Upper lobe of left lung (tissue), 6 donors: Measurements from ENCODE around the gene ANAPC2. TPM values are rescaled to one million over a fixed set of nuclear protein-coding genes. Genes with fewer than 3 reads are reported as not detected.

Experiments
- ATAC-seq, 2 donors: fragments of 200-7000 bp; cut with Tn5 transposase; one replicate each; pipeline ENCODE4 v1.9.1; 2022; ENCODE audit warnings: mild to moderate bottlenecking in 2 of 2, moderate library complexity in 2 of 2; ENCODE audit not compliant: low FRiP score in 2 of 2
- DNase-seq, 2 donors: peaks; one replicate each; pipeline ENCODE4 v3.0.0-alpha.2; 2019 to 2020
- H3K27ac ChIP-seq, 4 donors: fragments of 200-600 bp; sonication (generic); one replicate each; pipeline ENCODE4 v1.5.1; 2016 to 2019
- H3K27me3 ChIP-seq, 4 donors: fragments of 200-600 bp; sonication (generic); one replicate each; pipeline ENCODE4 v1.5.1; 2017 to 2019
- H3K36me3 ChIP-seq, 4 donors: fragments of 200-600 bp; sonication (generic); one replicate each; pipeline ENCODE4 v1.5.1; 2016 to 2019
- H3K4me1 ChIP-seq, 4 donors: fragments of 200-600 bp; sonication (generic); one replicate each; pipeline ENCODE4 v1.5.1; 2018 to 2019
- H3K4me3 ChIP-seq, 4 donors: fragments of 200-600 bp; sonication (generic); one replicate each; pipeline ENCODE4 v1.5.1; 2017 to 2019; ENCODE audit warnings: mild to moderate bottlenecking in 2 of 4, moderate library complexity in 1 of 4
- H3K9me3 ChIP-seq, 4 donors: fragments of 200-600 bp; sonication (generic); one replicate each; pipeline ENCODE4 v1.5.1; 2018 to 2019
- EP300 ChIP-seq, 4 donors: sonication (generic); formaldehyde crosslinking; IDR thresholded peaks; one replicate each; pipeline ENCODE4 v1.5.1; 2017; ENCODE audit warnings: antibody characterized with exemption in 4 of 4, control low read depth in 2 of 4
- POLR2A ChIP-seq, 4 donors: fragments of 450-650 bp; IDR thresholded peaks; one replicate each; pipeline ENCODE4 v1.5.1; 2016 to 2017; ENCODE audit warnings: antibody characterized with exemption in 4 of 4, mild to moderate bottlenecking in 2 of 4
- POLR2AphosphoS5 ChIP-seq, 2 donors: sonication (generic); formaldehyde crosslinking; IDR thresholded peaks; one replicate each; pipeline ENCODE4 v1.5.1; 2017; ENCODE audit warnings: antibody characterized with exemption in 2 of 2
- WGBS, 2 donors: methylation state at CpG; one replicate each; pipeline ENCODE4 v1.1.5; 2017 to 2018; 5-methylcytosine and 5-hydroxymethylcytosine counted together
- total RNA-seq, 6 donors: library from RNA; depleted of rRNA in 4 of 6; stranded (reverse); fragments of >200 nt in 4 of 6; gene quantifications; one replicate each; pipeline versions ENCODE4 v1.1.0 to v1.2.1, GENCODE V29; 2016 to 2021
- TF ChIP-seq, protein P1 (sequence below), 6 experiments: fragments of 450-650 bp in 4 of 6; fragments of 200-600 bp in 2 of 6; sonication (generic) in 2 of 6; IDR thresholded peaks; one replicate each; pipeline ENCODE4 v1.5.1; 2016 to 2019; ENCODE audit warnings: antibody characterized with exemption in 6 of 6
- donor health status: DM: no; HTN: no; CAD: no; lungs with moderate emphysema.
- donor health status: DM: no; HTN: yes; CAD: no; lungs with severe emphysema.

Gene ANAPC2
- total RNA-seq, 6 donors from 2014 or later, result 31.9 to 174 (median 67.3) TPM

DNA sequence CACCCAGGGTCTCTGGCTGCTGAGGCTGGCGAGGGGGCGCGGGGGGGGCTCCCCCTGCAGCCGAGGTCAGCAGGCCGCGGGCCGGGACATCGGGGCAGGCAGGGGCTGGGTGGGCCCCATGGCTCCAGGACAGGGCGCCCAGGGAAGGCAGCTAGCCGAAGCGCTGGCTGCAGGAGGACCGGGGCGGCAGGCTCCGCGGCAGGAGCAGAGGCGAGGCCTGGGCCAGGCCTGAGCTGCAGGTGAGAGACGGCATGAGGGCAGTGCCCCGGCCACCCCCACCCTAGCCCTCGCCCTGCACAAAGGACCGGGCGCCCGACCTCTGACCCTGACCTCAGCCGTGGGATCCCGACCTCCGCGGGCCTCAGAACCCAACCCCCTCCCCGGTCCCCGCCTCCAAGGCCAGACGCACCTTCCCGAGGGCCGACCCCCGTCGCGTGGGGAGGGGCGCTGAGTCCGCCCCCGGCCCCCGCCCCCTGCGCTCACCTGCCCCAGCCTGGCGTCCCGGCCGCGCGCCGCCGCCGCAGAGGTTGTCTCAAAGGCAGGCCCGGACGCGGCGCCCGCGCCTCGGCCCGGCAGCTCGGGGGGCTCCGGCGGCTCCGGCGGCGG is 33.2 kb upstream of the ANAPC2 start:
- DNase-seq (peak in 1 of 2 donors; percentile 90), ATAC-seq (no peak)

DNA sequence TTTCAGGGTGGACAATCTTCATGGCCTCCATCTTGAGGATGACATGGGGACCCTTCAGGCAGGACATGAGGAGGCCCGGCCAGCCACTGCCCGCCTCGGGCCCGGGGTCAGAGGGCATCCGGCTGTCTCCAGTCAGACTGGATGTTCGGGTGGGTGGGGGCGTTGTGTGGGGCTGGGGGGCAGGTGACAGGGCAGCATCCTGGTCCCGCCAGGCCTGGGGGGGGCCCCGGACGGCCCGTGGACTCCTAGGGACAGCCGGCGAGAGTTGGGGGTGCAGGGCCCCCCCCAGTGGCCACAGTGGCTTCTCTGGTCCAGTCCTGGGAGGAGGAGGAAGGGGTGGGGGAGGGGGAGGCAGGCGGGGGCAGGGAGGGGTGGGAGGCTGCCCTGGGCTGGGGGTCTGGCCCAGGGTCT is 32.7 kb upstream of the ANAPC2 start:
- peak in 1 of 2 donors; percentile 77 for DNase-seq
- TF ChIP-seq POLR2AphosphoS5 (IDR thresholded peaks at IDR 0.05), result no peak
- TF ChIP-seq EP300 (IDR thresholded peaks at IDR 0.05), result no peak
- no peak for TF ChIP-seq POLR2A (IDR thresholded peaks at IDR 0.05)
- TF ChIP-seq, protein P1, sequence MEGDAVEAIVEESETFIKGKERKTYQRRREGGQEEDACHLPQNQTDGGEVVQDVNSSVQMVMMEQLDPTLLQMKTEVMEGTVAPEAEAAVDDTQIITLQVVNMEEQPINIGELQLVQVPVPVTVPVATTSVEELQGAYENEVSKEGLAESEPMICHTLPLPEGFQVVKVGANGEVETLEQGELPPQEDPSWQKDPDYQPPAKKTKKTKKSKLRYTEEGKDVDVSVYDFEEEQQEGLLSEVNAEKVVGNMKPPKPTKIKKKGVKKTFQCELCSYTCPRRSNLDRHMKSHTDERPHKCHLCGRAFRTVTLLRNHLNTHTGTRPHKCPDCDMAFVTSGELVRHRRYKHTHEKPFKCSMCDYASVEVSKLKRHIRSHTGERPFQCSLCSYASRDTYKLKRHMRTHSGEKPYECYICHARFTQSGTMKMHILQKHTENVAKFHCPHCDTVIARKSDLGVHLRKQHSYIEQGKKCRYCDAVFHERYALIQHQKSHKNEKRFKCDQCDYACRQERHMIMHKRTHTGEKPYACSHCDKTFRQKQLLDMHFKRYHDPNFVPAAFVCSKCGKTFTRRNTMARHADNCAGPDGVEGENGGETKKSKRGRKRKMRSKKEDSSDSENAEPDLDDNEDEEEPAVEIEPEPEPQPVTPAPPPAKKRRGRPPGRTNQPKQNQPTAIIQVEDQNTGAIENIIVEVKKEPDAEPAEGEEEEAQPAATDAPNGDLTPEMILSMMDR (IDR thresholded peaks at IDR 0.05), result no peak

More for the DNA sequence above, 33.2 kb upstream of the ANAPC2 start:
- Histone ChIP-seq H3K4me1 (peaks cover 40 to 66% (median 51%) of the 10 kb centered on the region in 4 donors), H3K36me3 (no peaks in the 10 kb centered on the region), H3K27ac (peak overlapping the region in 2 of 4 donors; percentile 12 to 31), H3K4me3 (peak overlapping the region; percentile 22 to 66 (median 56)), H3K27me3 (peaks cover 0 to 4% (median 0%) of the 10 kb centered on the region in 4 donors), H3K9me3 (no peaks in the 10 kb centered on the region)
- TF ChIP-seq, protein P1 (IDR thresholded peaks at IDR 0.05), result no peak
- TF ChIP-seq EP300 (IDR thresholded peaks at IDR 0.05) (no peak), POLR2AphosphoS5 (IDR thresholded peaks at IDR 0.05) (no peak), POLR2A (IDR thresholded peaks at IDR 0.05) (no peak)
- 17% methylated on average over 14 of the region's 61 CpGs; no CpG with 5 or more reads in 1 of the 2 donors for WGBS, 2 donors

DNA sequence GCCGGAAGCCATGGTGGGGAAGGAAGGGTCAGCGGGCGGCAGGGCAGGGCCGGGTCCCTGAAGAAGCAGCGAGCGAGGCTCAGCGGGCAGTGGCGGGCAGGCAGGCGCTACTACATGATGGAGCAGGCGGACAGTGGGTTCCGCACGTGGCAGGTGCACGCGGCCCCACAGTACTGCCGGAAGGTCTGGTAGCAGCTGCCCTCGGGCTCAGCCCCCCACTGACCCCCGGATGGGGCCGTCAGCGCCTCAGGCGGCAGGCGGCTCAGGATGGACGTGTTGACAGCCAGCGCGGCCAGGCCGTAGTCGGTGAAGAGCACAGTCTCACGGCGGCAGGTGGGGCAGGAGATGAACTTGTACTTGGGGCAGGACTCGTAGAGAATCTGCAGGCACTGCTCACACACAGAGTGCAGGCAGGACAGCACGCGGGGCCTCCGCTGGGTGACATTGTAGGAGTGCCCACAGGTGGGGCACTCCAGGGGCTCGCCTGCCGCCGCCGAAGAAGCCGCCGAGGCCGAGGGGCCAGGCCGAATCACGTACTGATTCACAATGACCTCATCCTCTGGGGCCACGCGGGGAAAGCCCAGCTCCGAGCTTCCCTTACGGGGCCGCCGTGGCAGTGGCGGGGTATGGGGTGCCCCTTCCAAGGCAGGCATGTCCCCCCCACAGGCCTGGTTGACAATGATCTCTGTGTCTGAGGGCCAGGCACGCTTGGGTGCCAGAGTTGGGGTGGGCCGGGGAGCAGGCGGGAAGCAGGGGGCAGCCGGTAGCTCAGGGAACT is 32.1 kb upstream of the ANAPC2 start:
- no peak for ATAC-seq
- H3K27me3 ChIP-seq, result peaks cover 0 to 4% (median 0%) of the 10 kb centered on the region in 4 donors
- no peak overlapping the region for H3K27ac ChIP-seq
- TF ChIP-seq, protein P1 (IDR thresholded peaks at IDR 0.05), result no peak
- TF ChIP-seq POLR2AphosphoS5 (IDR thresholded peaks at IDR 0.05), result no peak
- no peak for TF ChIP-seq POLR2A (IDR thresholded peaks at IDR 0.05)
- no peak for TF ChIP-seq EP300 (IDR thresholded peaks at IDR 0.05)
- H3K4me1 ChIP-seq, result peaks cover 41 to 65% (median 50%) of the 10 kb centered on the region in 4 donors
- peak in 1 of 2 donors; percentile 85 for DNase-seq
- peaks cover 0 to 9% (median 3%) of the 10 kb centered on the region in 4 donors for H3K36me3 ChIP-seq
- H3K4me3 ChIP-seq, result no peak overlapping the region
- 93 to 94% methylated on average over 17 to 47 of the region's 52 CpGs for WGBS, 2 donors
- H3K9me3 ChIP-seq, result no peaks in the 10 kb centered on the region

More for the DNA sequence above, 32.7 kb upstream of the ANAPC2 start:
- Histone ChIP-seq H3K27me3 (peaks cover 0 to 4% (median 0%) of the 10 kb centered on the region in 4 donors), H3K4me3 (peak overlapping the region in 3 of 4 donors; percentile 56 to 66 (median 56)), H3K9me3 (no peaks in the 10 kb centered on the region), H3K4me1 (peaks cover 41 to 65% (median 50%) of the 10 kb centered on the region in 4 donors), H3K27ac (peak overlapping the region in 1 of 4 donors; percentile 31), H3K36me3 (peaks cover 0 to 4% (median 2%) of the 10 kb centered on the region in 4 donors)
- no peak for ATAC-seq
- 87% methylated on average over 9 of the region's 14 CpGs; no CpG with 5 or more reads in 1 of the 2 donors for WGBS, 2 donors

DNA sequence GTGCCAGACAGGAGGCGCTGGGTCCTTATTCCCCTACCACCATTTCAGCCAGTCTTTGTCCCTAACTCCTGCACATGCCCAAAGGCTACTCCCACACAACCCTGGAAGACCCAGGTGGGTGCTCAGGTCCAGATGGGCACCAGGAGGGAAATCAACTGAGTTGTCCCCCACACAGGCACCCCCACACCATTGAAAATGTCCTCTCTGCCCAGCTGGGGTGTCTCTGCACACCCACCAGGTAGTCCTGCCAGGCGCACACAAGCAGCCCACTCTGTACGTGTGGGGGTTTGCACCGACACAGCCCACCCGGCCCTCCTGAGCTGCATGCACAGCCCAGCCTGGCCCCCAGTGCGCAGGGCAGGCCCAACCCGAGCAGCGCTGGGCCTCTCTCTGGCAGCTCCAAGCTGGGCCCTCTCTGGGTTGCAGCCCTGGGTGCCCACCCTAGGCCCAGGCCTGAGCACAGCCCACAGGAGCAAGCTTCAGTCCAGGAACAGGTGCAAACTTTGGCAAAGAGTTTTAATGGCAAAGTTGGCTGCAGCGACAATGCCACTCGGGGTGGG is 31.5 kb upstream of the ANAPC2 start:
- no peak overlapping the region for H3K27ac ChIP-seq
- H3K4me1 ChIP-seq, result peaks cover 41 to 59% (median 48%) of the 10 kb centered on the region in 4 donors
- TF ChIP-seq EP300 (IDR thresholded peaks at IDR 0.05), result no peak
- no peak for TF ChIP-seq POLR2A (IDR thresholded peaks at IDR 0.05)
- no peak for TF ChIP-seq POLR2AphosphoS5 (IDR thresholded peaks at IDR 0.05)
- TF ChIP-seq, protein P1 (IDR thresholded peaks at IDR 0.05), result no peak
- H3K27me3 ChIP-seq, result peaks cover 0 to 4% (median 0%) of the 10 kb centered on the region in 4 donors
- H3K4me3 ChIP-seq, result no peak overlapping the region
- peak in 1 of 2 donors; percentile 69 for DNase-seq
- WGBS, 2 donors, result 90 to 100% methylated on average over 3 to 6 of the region's 10 CpGs
- ATAC-seq, result no peak
- peaks cover 0 to 16% (median 6%) of the 10 kb centered on the region in 4 donors for H3K36me3 ChIP-seq
- H3K9me3 ChIP-seq, result no peaks in the 10 kb centered on the region
